GM21717 (cell line): ENCODE results near the gene HLA-DQB2.
"Not testable (repeated sequence)": the region's sequence is repeated elsewhere in the genome, so short reads cannot be mapped to it uniquely, and the experiment has no call there.

ENCODE experiments used
- ATAC-seq: cut with Tn5 transposase; IDR thresholded peaks from one replicate; pipeline ENCODE4 v1.9.1; 2021; ENCODE audit warnings: mild to moderate bottlenecking, moderate library complexity; ENCODE audit not compliant: unreplicated experiment

The HLA-DQB2 gene

GRCh38 chr6:32745649-32746048, 17.7 kb downstream of the HLA-DQB2 start:
- ATAC-seq, result not testable (repeated sequence)

GRCh38 chr6:32744776-32745175, 18.6 kb downstream of the HLA-DQB2 start:
- no peak for ATAC-seq

- ATAC-seq, result no peak
These were observed 21.0 kb downstream of the HLA-DQB2 start for GRCh38 chr6:32742374-32742773.

GRCh38 chr6:32741031-32741960, 22.0 kb downstream of the HLA-DQB2 start, which contains the start of gene HLA-DQA2:
Gene HLA-DQA2, plus strand, starts transcription at chr6:32741391. Its CDS starts 53 bp downstream, at chr6:32741444.
- no peak for ATAC-seq

- ATAC-seq, result no peak
These were observed 25.2 kb downstream of the HLA-DQB2 start for GRCh38 chr6:32738126-32738525.

- no peak for ATAC-seq
These were observed 44.5 kb downstream of the HLA-DQB2 start for GRCh38 chr6:32718879-32719278.

GRCh38 chr6:32716396-32716795, 46.9 kb downstream of the HLA-DQB2 start:
- ATAC-seq, result no peak

- ATAC-seq, result no peak
These were observed 50.1 kb downstream of the HLA-DQB2 start for GRCh38 chr6:32713241-32713640.

- ATAC-seq, result no peak
These were observed 53.7 kb downstream of the HLA-DQB2 start for GRCh38 chr6:32709625-32710024.
